22Rv1 (cell line): ENCODE measurements around the gene CDK6.

Experiments
- H3K27ac ChIP-seq: fragments of 450-650 bp; 2 replicates; pipeline ENCODE4 v1.5.1; 2017
- CTCF ChIP-seq: fragments of 450-650 bp; IDR thresholded peaks from 2 replicates; pipeline ENCODE4 v1.5.1; 2017; ENCODE audit warnings: mild to moderate bottlenecking
- ZFX ChIP-seq: fragments of 450-650 bp; IDR thresholded peaks from 2 replicates; pipeline ENCODE4 v1.6.1; 2017; ENCODE audit warnings: antibody characterized with exemption, borderline replicate concordance

The CDK6 gene

GRCh38 chr7:92856436-92856835 is 20.1 kb upstream of the CDK6 start:
- H3K27ac ChIP-seq = no peak overlapping the region
- no peak for TF ChIP-seq ZFX
- no peak for TF ChIP-seq CTCF

- no peak for TF ChIP-seq CTCF
- no peak for TF ChIP-seq ZFX
- H3K27ac ChIP-seq = no peak overlapping the region
Observed at GRCh38 chr7:92854501-92855238, 18.3 kb upstream of the CDK6 start.

- H3K27ac ChIP-seq = no peak overlapping the region
- no peak for TF ChIP-seq CTCF
- TF ChIP-seq ZFX = no peak
Observed at GRCh38 chr7:92851732-92852131, 15.4 kb upstream of the CDK6 start.

GRCh38 chr7:92850516-92850915 is 14.1 kb upstream of the CDK6 start:
- TF ChIP-seq ZFX (no peak), CTCF (no peak)
- H3K27ac ChIP-seq = no peak overlapping the region

GRCh38 chr7:92849322-92849721 is 12.9 kb upstream of the CDK6 start:
- H3K27ac ChIP-seq = no peak overlapping the region
- TF ChIP-seq ZFX (no peak), CTCF (no peak)

GRCh38 chr7:92848851-92849250 is 12.5 kb upstream of the CDK6 start:
- no peak overlapping the region for H3K27ac ChIP-seq
- TF ChIP-seq CTCF = no peak
- TF ChIP-seq ZFX = no peak

GRCh38 chr7:92848441-92848840 is 12.1 kb upstream of the CDK6 start:
- TF ChIP-seq ZFX (no peak), CTCF (no peak)
- H3K27ac ChIP-seq = no peak overlapping the region
